GM19328 (cell line): ENCODE measurements around the gene VAV2.
"Not testable (repeated sequence)": the region's sequence is repeated elsewhere in the genome, so short reads cannot be mapped to it uniquely, and the experiment has no call there.

Experiments used
- ATAC-seq: cut with Tn5 transposase; IDR thresholded peaks from one replicate; pipeline ENCODE4 v1.9.1; 2021; ENCODE audit warnings: mild to moderate bottlenecking, moderate library complexity; ENCODE audit not compliant: unreplicated experiment

The VAV2 gene

DNA sequence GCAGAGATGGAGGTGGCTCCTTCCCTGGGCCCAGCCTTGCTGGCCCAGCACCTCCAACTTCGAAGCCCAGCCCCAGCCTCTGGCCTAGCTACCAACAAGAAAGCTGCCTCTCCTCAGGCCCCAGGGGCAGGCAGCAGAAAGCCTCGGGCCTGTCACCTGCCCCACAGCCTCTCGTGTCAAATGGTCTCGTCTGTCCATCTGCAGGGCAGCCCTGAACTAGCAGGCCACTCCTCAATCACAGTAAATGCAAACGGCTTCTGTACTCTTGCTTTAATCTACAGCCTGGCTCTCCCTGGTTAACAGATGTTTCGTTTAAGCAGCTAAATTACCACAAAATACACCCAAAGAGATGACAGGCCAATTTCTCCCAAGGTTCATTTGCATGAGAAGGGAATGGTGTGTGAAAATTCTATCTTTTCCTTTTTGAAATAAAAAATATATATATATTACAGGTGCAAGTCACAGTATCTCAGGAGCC lies 21.5 kb downstream of the VAV2 start:
- ATAC-seq, result no peak

DNA sequence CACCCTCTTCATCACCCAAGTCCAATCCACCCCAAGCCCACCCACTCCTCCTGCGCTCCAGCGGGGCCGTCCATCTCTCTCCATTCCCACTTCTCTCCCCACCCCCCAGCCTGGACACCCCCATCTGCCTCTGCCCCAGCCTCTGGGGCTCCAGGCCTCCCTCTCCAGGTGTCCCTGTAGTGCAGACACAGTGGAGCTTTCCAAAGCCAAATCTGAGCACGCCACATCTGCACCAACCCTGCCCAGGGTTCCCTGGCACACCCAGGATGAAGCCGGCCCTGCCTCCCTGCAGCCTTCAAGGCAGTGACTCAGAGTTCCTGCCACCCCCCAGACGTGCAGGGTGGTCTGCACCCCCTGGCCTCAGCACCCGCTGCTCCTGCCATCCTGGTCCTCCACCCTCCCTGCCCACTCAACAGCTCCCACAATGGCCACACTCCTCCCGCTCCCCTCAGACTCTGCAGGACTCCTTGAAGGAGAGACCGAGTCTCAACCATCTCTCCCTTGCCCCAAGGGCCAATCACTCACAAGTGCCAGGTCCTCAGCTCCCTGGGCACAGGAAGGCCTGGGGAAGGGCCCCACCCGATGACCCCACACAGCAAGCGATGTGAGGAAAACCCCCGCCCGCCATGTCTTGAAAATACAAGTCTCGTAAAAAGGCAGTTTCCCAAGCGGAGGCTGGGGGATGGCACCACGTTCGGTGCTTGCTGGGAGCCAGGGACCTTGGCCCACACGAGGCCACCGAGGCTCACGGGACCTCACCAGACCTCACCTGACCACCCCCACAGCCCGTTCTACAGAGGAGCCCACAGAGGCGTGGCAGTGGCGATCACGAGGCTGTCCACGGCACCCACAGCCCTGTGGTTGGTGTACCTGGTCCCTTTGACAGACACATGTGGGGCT lies 22.2 kb downstream of the VAV2 start:
- no peak for ATAC-seq

DNA sequence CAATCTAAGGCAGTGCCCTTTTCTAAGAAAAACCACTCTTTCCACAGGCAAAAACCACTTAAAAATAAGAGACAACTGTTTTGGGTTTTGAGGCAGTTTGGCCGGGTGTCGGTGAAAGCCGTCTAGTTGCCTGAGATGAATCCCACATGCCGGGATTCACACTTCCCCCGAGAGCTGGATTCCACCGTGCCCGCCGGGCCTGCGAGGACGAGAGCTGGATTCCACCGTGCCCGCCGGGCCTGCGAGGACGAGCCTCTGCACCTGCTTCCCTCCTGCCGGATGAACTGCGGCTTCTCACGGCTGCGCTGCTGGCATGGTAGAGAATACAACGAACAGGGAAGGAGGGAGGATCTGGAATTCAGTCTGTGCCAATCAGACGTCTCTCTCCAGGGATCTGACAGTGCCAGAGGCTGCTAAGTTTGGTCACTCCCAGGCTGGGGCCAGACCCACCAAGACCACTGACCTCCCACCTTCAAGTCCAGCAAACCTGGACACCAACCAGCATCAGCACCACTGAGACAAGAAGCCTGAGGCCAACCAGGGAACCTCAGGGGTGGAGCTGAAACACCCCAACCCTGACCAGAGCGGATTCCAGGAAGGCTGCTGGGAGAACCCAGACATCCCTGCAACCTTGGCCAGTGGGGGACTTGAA lies 23.0 kb downstream of the VAV2 start:
- ATAC-seq, result no peak

DNA sequence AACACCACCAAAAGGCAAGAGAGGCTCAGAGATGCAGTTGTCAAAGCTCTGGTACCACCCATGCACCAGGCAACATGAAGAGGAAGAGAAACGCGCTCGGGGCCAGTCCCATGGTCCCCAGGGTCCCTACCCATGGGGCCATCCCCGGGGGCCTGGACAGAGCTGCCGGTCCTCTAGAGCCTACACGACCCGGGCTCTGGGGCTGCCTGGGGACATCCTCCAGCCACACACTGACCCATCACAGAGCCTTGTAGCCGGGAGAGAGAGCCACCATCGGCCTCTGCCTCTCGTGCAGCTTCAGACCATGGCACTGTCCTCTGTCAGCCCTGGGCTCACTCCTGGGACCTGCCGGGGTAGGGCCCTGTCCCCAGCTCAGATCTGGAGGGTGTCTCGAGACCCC lies 23.7 kb downstream of the VAV2 start:
- no peak for ATAC-seq

DNA sequence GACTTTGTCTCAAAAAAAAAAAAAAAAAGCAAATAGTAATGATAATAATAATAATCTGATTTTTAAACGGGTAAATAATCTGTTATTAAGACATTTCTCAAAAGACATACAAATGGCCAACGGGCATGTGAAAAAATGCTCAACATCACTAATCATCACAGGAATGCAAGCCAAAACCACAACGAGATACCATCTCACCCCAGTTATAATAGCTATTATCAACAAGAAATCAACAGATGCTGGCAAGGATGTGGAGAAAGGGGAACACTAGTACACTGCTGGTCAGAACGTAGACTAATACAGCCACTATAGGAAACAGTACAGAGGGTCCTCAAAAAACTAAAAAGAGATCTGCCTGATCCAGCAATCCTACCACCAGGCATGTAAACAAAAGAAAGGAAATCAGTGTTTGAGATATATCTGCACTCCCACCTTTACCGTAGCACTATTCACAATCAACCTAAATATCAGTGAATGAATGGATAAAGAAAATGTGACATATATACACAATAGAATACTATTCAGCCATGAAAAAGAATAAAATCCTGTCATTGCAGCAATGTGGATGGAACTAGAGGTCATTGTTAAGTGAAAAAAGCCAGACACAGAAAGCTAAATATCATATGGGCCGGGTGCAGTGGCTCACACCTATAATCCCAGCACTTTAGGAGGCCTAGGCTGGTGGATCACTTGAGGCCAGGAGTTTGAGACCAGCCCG lies 24.9 kb downstream of the VAV2 start:
- no peak for ATAC-seq

DNA sequence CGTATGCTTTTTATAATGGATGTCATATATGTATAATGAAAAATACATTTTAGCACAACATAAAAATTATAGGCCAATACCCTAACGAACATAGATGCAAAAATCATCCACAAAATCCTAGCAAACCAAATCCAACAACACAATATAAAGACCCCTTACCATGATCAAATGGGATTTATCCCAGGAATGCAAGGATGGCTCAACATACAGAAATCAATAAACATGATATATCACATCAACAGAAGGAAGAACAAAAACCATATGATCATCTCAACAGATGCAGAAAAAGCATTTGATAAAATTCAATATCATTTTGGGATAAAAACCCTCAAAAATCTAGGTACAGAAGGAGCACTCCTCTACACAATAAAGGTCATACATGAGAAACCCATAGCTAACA lies 27.7 kb downstream of the VAV2 start:
- ATAC-seq, result no peak

DNA sequence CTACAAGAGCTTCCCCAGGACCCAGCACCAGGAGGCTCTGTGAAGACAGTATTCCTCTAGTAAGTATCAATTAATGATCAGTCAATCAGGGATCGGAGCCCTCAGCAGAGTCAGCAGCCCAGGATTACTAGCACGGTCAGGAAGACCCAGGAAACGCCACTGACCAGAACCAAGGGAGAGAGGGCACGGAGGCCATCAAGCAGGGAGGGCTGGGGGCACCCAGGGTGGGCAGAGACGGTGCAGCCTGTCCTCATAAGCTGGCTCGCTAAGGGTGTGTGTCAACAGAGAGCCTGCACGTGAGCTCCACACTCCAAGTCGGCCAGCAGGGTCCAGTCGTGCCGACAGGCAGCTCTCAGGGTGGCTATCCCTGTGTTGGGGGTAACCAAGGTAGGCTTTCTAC lies 29.0 kb downstream of the VAV2 start:
- no peak for ATAC-seq

DNA sequence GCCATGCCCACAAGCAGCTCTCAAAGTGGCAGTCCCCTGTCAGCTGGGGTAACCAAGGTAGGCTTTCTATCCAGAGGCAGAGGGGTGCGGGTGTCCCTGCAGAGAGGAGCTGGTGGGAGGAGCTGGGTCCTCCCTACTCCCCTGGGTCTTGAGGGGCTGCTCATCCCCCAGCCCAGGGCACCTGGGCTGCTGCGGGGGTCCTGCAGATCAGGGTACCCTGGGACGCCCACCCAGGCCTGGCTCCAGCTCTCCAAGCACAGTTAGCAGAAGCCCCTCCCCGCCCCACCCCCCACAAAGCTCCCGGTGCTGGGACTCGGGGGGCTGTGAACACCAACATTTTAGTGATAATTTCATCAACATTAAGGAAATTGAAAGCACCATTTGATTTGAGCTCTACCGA lies 29.8 kb downstream of the VAV2 start:
- no peak for ATAC-seq

DNA sequence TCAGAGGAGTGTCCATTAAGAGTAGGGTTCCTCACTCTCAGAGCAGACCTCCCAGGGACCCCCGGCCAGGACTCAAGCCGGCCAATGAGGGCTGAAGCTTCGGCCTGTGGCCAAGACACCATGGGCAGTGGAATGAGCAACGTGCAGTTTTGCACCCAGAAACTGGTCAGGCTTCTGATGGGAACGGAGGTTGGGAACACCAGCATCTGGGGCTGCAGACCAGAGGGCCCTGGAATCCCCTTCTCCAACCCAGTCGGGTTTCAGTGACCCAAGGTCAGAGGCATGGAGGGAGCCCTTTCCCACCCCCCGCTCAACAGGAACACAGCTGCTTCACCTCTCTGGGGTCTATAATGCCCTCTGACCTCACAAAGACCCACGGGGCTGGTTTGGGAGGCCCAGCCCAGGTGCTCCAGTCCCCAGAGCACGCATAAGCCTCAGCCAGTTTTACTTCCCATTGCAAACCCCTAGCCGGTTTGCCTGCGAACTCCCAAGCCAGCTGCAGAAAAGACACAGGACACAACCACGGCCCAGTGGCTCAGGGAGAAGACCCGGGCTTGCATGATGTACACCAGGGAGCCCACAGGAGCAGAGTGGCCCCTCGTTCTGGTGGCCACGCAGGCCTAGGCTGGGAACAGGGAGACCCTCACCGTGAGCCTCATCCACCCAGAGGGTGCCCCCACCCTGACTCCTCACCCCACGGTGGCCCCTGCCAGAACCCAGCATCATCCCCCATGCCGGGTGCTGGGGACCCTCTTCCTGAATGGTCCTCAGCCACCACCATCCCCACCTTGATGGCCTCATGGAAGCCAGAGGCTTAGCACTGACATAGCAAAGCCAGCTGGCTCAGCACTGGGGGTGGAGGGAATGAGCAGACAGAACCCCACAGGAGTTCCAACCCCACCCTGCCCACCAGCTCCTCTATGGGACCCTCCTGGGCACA lies 30.6 kb downstream of the VAV2 start:
- ATAC-seq, result no peak

DNA sequence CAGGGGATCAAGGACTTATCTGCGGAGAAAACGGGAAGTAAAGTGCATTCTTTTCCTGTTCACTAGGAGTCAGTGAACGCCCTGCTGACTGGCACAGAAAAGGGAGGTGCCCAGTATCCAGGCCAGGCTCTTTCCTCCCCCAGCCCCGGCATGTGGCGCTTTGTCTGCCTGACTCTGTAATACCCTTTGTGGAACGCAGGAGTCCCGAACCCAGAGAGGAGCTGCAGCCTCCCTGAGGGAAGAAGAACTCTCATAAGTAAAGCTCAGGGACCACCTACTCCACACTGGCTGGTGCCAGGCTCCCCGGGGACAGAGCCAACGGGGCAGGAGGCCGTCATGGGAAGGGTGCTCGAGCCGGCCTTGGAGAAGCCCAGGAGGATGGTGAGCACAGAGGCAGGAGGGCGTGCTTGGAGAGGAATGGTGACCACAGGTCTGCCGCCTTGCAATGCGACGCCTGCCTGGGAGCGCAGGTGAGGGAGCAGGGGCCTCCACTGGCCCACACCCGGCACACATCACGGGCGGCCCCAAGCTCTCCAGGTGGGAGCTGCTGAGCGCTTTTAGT lies 31.5 kb downstream of the VAV2 start:
- ATAC-seq, result no peak

DNA sequence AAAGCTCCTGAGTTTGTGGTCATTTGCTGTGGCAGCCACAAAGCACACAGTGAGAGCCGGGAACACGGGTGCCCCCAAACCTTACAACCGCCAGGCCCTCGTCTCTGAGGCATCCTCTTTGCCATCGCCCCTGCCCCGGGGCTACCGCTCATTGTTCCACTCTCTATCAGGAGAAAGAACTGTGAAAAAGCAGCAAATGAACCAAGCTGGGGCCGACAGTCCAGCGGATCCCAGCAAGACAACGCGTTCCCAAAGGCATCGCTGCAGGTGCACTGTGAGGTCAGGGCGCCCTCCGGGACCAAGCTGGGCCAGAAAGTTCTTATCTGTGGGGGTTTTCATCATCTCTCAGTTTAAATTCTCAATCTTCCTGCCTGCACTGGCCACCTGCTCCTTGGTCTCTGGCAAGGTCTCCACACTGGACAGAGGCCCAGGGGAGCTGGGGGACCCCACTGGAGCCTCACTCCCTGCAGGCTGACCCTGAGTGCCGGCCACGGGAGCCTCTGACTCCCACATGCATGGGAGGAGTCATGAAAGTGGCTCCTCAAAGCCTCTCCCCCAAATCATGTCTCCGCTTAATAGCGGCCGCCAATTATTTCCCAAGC lies 32.1 kb downstream of the VAV2 start:
- no peak for ATAC-seq

DNA sequence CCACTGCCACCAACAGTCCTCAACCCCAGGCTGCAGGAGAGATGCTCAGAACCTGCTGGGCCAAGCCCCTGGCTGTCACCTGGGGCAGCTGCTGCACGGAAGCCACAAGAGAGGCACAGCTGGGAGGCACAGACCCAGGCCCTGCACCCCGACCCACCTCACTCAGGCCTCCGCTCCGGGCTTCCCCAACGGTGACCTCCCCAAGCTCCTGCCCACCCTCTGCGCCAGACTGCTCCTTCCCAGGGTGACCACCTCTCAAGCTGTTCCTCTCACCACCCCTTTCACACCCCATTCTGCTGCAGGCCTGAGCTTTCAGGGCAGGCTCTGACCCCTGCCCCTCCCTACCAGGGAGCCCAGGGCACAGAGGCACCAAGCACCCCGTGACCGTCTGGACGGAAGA lies 33.0 kb downstream of the VAV2 start:
- ATAC-seq, result no peak

DNA sequence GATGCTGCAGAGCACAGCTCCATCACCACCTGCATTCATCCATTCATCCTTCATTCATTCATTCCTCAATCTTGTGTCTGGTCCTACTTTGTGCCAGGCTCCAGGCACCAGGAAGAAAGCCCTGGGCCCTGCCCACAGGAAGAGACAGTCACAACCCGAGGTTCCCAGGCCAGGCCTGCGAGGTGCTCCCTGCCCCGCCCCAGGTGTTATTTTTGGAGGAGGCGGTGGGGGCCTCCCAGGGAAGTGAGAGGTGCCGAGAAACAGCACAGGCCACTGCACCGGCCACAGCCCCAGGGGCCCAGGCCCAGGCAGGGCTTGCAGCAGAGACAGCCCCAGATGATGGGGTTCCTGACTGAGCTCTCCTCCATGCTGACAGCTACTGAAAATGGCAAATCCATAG lies 33.4 kb downstream of the VAV2 start:
- ATAC-seq, result no peak

DNA sequence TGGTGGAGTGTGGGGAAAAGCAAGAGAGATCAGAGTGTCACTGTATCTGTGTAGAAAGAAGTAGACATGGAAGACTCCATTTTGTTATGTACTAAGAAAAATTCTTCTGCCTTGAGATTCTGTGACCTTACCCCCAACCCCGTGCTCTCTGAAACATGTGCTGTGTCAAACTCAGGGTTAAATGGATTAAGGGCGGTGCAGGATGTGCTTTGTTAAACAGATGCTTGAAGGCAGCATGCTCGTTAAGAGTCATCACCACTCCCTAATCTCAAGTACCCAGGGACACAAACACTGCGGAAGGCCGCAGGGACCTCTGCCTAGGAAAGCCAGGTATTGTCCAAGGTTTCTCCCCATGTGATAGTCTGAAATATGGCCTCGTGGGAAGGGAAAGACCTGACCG lies 34.4 kb downstream of the VAV2 start:
- not testable (repeated sequence) for ATAC-seq

DNA sequence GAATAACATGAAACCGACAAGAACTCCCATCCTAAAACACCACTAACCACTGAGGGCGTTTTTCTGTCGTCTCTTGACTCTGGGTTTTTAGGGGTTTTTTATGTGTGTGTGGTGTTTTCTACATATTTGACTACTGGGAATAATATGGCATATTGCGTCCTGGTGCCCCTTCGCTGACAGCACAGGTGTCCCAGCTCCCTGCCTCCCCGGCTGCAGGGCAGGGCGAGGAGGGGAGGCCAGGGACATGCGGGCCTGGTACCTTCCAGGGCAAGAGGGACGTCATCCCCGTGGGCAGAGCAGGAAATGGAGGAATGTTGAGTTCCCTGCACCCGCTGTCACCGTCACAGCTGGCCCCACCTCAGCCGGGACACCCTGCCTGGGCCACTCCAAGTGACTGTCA lies 34.8 kb downstream of the VAV2 start:
- ATAC-seq, result no peak

DNA sequence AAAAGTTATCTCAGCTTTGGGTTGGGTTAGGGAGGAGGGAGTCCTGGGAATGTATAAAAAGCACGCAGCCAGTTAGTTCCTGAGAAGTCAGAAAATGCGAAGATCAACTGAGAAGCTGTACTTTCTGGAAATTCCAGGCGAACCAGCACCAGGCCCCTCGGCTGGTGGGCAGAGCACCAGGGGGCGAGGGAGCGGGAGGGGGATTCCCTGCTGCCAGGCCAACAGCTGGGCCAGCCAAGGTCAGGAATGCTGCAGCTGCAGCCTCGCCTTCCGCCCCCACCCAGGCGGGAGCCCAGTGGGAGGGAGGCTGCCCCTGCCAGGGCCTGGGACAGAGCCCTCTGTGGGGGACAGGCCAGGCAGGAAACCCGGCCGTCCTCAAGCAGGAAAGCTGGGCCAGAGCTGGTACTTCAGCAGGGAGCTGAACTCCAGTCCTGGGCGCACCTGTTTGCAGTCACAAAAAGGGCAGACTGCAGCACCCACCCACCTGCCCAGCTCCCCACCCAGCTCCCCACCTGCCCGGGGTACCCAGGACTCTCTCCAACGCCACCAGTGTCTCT lies 35.5 kb downstream of the VAV2 start:
- no peak for ATAC-seq

DNA sequence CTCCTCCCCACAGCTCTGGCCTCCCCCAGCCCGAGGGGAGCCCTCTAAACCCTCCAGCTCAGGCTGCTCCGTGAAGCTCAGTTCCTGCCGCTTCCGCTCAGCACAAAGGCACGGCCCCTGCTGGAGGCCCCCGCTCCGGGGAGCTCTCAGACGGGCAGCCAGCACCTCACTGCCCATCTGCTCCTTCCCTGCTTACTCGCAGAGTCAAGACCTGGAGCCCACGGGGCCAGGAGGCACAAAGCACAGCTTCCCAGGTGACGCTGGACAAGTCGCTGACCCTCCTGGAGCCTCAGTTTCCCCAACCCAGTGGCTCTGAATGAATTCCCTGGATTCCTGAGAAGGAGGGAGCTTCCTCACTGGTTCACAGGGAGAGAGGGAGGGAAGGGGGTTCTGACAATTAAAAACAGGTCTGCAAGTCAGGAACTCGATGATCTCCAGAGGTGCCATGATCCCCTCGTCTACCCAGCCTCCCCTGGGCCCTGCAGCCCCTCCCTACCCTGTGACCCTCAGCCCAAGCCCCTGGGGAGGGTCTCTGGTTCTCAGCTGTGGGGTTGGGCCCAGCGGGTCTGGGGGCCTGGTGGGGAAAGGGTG lies 36.2 kb downstream of the VAV2 start:
- no peak for ATAC-seq

DNA sequence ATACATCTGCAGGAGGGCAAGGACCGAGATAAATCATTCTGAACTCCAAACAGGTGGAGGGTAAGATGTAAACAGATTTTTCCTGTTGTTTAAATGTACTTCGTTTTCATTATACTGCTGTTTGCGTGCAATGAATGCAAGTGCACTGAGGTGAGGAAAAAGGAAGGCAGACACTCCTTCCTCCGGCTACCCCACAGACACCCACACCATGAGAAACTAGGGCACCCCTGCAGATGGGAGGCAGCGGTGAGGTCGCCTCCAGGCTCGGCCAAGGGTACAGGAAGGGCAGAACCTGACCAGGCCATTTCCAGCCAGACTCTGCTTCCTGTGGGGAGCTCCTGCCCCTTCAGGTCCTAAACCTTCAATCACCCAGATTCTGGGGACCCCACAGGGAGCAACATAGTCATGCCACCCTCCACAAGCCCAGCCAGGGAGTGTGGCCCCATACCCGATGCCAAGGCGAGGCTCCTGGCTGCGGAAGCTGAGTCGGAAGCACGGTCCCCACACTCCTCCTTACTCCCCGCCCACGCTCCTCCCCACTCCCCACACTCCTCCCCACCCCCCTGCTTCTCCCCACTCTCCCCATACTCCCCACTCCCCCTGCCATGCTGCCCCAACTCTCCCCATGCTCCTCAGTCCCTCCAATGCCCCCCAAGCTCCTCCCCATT lies 37.1 kb downstream of the VAV2 start:
- no peak for ATAC-seq
